GM21619 (cell line): ENCODE results near the gene EZR.
A peak's percentile ranks its signal among the peaks of the same experiment; 100 is the strongest.
"Not testable (repeated sequence)": the region's sequence is repeated elsewhere in the genome, so short reads cannot be mapped to it uniquely, and the experiment has no call there.

Experiments
- ATAC-seq: cut with Tn5 transposase; IDR thresholded peaks from one replicate; pipeline ENCODE4 v1.9.1; 2021; ENCODE audit not compliant: unreplicated experiment

Gene EZR

DNA sequence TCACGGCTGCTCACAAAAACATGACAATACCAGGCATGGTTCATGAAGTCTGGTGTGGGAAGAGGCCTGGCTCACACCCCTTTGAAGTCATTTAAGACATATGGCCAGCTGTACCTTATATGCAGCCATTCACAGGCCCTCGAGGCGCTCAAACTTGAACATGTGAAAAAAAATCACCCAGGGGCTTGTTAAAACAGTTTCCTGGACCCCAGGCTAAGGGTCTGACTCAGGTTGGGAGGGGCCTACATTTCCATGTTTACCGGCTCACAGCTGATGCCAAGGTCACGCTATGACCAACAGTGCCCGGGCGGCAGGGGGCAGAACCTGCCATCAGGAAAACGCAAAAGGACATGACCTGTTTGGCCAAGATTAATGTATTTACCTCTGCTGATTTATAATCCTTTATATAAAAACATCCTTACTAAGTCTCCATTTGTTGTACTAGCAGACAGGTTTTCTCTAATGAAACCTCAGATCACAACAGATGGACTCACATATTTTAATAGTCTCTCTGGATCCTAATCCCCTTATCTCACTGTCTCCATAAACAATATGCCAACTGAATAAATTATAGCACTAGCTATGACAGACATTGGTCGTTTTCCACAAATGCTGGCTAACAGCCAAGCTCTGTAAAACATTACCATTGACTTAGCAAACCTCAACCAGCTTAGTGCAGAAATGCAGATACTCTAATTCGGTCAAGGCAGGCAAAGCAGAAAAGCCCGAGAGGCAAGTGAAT is 19.9 kb downstream of the EZR start:
- no peak for ATAC-seq

DNA sequence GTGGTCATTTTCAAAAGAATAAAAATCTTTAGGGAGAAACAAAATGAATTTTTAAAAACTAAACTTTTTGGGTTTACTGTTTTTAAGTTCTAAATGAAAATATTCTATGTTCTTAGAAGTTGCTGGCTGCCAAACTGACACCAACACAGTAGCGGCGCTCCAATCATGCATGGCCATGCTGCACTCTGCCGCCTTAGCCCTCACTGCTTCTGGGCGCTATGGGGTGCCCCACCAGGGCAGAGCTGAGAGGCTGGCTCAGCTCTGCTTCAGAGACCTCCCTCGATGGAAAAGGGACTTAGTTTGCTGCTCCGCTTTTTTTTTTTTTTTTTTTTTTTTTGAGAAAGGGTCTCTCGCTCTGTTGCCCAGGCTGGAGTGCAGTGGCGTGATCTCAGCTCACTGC is 20.9 kb downstream of the EZR start:
- no peak for ATAC-seq

DNA sequence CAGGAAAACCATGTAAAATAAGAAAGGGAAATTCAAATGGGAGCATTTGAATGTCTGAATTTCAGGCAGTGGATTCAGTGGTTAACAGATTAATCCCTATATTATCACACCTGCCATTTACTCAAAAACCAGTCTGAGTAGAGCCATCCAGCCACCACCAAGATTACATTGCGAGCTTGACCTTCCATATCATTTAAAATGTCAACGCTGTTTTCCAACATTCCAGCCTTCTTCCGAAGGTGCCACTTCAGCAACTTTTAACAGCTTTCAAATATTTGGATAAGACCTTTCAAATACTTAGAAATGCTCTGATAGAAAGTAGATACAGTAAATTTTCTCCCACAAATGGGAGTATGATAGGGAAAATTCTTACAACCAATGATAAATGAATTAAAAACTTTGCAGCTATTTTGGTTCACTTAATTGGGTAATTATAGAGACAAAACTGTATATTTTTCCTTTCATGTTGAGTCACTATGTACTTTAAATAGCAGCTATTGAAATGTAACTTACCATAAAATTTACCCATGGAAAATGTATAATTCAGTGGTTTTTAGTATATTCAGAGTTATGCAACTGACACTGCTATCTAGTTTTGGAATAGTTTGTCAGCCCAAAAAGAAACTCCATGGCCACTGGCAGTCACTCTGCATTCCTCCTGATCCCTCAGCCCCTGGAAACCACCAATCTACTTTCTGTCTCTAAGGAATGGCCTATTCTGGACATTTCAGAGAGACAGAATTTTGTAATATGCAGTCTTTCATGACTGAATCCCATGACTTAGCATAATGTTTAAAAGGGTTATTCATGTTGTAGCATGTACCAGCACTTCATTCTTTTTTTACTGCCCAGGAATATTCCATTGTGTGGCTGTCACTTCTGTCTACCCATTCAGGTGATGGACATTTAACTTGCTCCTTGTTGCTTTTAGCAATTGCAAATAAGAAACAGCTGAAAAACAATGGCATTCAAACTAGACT is 21.5 kb downstream of the EZR start:
- ATAC-seq, result no peak

DNA sequence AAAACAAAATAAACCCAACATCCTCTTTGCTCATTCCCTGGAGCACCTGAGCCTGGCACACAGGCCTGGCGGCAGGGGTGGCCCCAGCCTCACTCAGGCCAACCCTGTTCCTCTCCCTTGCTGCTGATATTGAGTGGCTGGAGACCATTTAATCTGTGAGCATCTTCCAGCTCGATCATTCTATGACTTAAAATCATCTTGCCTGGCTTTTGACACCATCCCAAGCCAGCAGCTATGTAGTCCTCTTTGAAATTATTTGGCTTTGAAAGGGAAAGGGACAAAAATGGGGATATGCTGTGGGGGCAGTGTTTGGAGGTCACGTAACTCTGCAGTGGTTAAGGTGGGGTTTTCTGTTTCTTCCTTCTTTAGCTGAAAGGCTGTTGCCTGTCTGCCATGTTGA is 22.8 kb downstream of the EZR start:
- ATAC-seq, result no peak

DNA sequence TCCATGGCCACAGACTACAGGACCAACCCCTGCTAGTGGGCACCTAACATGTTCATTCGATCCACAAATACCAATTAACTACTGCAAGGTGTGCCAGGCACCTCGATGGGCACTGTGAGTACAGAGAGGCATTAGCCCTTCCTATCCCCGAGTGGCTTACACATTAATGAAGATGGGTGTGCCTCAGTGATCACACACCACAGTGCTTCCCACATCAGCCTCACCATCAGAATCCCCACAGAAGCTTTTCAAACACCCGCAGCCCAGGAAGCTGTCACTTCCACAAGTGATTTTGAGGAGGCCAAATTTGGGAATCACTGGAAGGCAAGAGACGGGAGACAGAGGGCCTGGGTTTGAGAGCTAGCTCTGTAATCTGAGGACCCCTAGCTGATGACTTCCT is 23.7 kb downstream of the EZR start:
- ATAC-seq, result no peak

DNA sequence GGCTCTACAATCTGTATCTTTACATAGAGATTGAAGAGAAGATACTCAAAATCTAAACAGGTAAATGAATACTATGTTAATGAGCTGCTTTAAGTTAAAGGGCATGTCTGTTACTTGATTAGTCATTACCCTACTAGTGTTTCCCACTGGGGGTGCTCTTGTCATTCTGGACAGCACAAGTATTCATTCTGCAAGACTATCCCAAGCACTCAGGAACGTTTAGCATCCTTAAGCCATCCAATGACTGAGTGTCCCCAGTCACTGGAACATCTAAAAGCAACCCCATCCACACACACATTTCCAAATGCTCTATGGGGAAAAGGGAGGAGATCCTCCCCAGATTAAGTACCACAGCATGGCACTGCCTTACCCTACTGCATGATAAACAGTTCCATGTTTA is 25.7 kb downstream of the EZR start:
- peak; percentile 49 for ATAC-seq

DNA sequence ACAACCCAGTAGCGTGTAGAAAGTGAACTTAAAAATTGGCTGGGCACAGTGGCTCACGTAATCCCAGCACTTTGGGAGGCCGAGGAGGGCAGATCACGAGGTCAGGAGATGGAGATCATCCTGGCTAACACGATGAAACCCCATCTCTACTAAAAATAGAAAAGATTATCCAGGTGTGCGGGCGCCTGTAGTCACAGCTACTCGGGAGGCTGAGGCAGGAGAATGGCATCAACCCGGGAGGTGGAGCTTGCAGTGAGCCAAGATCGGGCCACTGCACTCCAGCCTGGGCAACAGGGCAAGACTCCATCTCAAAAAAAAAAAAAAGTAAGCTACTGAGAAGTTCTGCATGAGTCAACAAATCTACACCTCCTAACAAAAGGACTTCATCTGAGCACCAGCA is 26.7 kb downstream of the EZR start:
- not testable (repeated sequence) for ATAC-seq

DNA sequence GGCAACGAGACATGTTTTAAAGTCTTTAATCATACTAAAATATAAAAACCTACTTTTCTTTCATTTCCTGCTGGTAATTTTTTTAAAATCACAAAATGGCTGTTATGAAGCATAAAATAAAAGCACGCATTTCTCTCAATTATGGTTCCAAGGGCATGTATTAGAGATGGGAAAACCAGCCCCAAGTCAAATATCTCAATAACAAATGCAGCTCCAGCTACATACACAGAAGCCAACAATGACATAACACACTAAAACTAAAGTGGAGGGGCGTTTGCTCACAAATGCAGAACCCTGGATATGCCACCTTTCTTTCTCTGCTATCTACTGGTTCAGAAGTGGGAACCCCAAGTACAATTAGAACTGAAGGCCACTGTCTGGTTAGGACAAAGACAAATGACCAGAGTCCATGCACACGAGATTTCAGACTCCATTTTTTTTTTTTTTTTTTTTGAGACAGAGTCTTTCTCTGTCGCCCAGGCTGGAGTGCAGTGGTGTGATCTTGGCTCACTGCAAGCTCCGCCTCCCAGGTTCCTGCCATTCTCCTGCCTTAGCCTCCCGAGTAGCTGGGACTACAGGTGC is 27.8 kb downstream of the EZR start:
- no peak for ATAC-seq

DNA sequence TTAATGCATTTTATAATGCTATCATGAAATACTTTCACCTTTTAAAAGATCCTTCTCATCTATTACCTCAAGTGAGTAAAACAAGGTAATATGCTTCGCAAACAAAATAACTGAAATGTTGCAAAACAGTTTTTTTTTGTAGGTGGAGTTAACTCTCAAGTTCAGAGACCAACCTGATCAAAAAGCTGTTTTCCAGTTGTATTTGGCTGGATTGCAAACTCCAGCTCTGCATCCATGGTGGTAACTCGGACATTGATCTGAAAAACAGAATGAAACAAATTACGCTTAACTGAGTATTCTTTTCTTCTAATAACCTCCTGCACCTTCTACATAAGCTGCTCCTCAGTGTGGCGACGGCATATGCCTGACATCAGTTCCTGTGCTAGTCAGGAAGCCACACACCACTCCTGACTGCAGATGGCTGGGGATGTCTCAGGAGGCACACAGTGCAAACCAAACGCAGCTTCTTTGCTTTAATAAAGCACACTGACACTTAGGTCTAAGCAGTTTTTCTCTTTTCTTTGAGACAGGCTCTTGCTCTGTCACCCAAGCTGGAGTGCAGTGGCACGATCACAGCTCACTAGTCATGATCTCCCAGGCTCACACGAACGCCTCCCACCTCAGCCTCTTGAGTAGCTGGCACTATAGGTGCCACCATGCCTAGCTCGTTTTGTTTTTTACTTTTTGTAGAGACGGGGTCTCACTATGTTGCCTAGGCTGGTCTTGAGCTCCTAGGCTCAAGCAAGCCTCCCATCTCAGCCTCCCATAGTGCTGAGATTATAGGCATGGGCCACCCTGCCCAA is 29.9 kb downstream of the EZR start:
- peak; percentile 45 for ATAC-seq

DNA sequence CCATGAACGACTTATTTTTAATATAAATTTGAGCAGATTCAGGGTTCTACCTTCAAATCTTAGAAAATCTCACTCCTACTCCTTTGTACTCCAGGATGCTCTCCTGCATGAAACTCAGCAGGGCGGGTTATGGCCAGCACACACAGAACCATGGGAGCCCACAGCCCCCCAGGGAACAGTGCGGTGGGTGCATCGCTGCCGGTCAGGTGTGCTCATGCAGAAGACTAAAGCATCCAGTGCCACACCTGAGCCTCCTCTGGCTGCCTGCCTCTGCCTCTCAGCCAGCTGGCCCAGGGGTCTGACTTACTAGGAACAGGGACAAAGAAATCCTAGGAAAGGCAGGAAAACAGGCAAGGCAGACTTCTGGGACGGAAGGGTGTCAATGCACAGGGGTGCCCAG is 31.8 kb downstream of the EZR start:
- ATAC-seq, result no peak

DNA sequence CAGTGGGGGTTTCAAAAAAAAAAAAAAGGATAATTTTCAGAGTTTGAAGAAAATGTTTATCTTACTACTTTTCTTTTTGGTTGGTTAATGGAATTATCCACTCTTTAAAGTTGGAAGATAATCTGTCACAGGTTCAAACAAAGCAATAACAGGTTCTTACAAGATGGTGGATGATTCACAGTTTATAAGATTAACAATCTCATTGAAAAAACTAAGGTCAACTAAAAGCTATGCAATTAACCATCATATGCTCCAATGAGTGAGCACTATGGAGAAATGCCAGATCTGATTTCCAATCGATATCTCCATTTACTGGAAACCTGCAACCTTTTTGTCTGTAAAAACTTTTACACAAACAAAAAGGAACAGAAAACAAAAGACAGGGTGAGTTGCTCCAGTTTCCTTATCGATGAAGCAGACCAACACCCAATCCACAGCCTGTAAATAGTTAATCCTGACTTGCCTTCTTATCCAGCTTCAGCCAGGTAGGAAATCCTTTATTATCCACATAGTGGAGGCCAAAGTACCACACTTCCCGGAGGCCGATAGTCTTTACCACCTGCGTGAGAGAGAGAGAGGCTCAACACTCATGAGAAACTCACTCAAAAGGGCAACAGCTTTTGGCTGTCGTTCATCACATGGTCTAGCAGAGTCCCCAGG is 32.4 kb downstream of the EZR start:
- ATAC-seq, result no peak

DNA sequence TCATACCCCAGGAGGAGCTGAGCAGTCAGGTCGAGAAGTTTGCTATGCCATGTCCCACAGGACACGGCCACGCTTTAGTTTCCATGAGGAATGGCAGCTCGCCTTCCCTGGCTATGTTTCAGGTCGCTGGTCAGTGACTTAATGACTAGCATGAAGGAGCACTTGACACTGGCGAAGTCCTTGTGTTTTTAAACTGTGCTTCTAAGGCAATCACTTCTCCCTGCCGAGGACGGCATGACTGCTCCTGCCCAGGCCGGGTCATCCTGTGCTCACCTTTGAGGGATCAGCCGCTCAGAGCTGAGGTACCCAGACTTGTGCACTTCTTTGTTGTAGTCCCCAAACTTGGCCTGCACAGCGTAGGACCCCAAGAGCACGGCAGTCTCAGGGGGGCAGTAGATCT is 34.1 kb downstream of the EZR start:
- no peak for ATAC-seq

DNA sequence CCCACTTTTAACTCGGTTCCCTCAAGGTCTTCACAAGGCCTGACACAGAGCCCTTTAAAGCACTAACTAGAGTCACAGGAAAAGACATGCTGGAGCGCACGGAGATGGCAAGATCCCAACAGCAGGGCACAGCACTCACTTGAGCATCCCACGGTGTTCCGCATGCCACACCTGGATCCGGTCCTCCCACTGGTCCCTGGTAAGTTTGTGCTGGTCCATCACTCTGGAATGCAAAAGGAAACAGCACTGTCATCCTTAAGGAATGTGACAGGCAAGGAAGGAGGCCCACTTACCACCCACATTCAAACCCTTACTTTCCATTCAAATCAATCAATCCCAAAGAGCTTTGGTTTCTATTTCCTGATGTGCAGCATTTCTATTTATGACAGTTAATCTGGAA is 34.7 kb downstream of the EZR start:
- no peak for ATAC-seq

DNA sequence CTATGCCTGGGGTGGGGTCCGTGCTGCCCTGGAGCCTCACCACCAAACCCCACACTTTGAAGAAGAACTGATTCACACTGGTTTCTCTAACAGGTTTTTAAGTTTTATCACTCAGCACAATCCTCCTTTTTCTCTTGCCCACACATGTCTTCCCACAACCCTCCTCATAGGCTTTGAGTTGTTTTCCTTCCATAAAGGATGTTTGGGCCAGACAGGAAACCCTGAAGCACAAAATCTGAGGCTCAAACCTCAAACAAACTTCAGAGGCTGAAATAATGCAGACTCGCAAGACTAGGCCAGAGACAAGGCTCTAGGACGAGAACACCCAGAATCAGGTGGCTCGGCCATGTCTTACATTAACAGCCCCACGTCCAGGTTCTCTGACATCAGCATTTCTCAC is 35.3 kb downstream of the EZR start:
- ATAC-seq, result no peak

DNA sequence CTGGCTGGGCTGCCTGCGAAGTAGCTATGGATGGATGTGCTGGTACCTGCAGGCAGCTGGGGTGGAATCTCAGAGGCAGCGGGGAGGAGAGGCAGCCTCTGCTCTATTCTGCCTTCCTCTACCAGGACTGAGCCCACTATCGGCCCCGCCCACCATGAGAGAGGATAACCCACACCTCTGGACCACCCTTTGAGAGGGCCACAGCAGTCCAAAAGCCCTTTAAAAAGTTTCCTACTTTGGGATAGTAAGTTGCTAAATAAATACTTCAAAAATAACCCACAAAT is 36.1 kb downstream of the EZR start:
- ATAC-seq, result no peak

DNA sequence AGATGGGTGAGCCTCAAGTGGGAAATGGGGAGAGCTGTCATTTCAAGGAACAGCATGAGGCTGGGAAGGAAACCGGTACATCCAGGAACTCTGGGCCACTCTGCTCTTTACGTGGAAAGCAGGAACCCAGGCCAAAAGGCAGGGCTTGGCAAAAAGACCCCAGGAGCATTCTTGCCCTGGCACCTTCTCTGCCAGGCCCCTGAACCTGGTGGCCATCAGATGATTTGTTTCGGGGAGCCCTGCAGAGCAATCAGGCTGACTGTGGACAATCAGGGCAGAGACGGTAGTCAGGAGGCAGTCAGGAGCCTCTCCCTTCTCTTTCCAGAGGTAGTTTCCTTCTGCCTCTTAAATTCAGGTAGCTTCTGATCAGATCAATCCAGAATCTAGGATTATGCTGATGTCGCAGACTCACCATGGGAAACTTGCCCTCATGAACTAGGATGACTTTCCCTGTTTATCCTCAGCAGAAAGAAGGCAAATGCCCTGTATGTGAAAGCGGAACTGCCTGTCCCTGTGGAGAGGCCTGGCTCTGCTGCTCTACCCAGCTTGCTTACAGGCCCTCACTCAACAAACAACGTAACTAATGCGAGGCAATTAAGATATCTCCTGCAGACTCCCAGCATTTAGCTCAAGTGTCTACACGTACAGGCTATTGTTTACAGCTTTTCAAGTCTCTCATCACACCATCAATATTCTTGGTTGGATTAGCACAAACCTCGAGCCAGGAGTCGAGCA is 36.6 kb downstream of the EZR start:
- ATAC-seq, result no peak

DNA sequence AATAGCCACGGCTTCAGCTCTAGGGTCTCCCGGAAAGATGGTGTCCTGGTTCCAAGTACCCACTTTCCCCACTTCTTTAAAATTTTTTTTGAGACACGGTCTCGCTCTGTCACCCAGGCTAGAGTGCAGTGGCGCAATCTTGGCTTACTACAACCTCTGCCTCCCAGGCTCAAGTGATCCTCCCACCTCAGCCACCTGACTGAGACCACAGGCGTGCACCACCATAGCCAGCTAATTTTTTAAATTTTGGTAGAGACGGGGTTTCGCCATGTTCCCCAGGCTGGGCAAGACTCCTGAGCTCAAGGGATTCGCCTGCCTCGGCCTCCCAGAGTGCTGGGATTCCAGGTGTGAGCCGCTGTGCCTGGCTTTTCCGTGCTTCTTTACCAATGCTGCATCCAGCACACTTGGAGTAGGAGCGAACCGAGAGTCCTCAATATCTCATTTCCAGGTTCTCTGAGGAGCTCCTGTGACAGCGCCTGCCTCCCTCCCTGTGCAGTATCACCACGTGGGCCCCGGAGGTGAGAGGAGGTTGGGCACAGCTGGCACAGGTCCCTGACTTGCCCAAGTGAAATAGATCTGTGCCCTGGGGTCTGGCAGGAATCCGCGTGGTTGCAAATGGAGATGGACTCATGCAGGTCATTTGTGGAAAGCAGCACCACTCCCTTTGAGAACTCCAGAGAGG is 37.3 kb downstream of the EZR start:
- no peak for ATAC-seq

DNA sequence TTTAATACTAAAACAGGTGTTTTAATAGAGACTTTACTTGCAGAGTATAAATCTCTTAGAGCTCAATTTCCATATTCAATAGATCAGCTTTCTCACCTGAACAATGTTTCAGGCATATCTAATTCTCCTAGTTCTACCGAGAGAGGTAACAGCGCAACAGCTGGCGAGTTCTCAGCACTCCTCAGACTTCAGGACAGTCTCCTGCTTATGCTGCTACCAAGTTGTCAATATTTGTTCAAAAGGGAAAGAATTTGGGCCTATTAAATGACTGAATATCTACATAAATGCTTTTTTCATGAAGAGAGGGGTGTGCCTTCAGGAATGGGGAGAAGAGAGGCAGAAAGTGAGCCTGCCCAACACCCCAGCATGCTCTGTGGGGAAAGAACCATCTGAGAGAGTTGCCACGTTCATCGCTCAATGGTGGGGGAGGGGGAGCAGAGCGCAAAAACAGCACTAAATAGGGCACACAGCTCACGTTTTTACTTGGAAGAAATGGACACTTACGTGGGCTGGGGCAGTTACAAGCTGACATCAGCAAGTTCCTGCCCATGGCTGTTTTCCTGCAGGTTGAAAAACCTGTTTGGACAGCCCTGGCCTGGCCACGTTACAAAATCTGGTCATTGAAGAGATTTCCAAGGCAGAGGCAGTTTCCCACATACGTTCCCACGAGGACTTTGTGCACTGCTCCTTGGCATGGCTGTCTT is 38.0 kb downstream of the EZR start:
- no peak for ATAC-seq
